HG02678 (cell line): Measurements from ENCODE around the gene CERS6.

Experiments used
- ATAC-seq: cut with Tn5 transposase; IDR thresholded peaks from one replicate; pipeline ENCODE4 v1.9.1; 2021; ENCODE audit warnings: mild to moderate bottlenecking, moderate library complexity; ENCODE audit not compliant: unreplicated experiment

CERS6 gene

DNA sequence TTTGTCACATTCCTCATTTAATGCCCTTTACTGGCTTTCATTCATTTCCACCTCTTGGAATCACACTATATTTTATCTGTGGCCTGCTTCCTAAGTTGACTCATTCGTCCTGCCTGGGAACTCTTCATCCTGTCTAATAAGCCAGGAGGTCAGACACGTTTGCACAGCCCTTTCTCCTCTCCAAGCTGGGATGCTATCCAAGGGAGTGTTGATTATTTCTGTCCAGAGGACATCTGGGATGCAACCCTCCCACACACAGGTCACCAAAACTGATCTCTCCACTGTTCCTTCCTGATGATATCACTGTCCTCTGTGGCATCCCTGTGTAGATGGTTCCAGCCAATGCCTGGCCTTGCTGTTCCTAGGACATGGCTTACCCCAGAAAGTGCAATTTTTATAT, 266.5 kb downstream of the CERS6 start:
- no peak for ATAC-seq

DNA sequence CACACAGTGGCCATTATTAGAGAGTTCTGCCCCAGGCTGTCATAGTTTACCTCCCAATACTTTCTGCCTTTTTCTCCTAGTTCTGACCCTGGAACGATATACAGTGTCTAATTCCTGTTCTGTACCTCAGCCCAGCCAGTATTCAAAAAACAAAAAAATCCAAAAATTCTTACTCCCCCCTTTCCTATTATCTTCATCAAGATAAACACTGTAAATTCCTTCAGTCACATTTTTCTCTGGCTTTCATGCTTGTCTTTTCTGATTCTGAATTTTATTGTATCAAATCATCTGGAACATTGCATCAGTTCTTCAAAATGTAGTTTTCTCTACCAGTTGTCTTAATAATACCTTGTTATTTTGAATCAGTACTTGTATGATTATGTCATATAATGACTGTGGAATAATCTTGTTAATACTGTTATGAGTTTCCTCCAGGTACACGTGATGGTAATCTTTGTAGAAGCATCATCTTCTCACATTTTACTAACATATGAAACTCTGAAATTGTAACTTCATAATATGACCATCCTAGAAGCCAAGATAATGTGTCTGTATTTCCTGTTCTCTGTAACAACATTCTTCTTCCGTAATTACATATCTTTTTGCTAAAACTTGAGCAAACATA, 267.3 kb downstream of the CERS6 start:
- ATAC-seq = no peak

GRCh38 chr2:168726375-168726774, 270.3 kb downstream of the CERS6 start:
- ATAC-seq = peak; percentile 52

DNA sequence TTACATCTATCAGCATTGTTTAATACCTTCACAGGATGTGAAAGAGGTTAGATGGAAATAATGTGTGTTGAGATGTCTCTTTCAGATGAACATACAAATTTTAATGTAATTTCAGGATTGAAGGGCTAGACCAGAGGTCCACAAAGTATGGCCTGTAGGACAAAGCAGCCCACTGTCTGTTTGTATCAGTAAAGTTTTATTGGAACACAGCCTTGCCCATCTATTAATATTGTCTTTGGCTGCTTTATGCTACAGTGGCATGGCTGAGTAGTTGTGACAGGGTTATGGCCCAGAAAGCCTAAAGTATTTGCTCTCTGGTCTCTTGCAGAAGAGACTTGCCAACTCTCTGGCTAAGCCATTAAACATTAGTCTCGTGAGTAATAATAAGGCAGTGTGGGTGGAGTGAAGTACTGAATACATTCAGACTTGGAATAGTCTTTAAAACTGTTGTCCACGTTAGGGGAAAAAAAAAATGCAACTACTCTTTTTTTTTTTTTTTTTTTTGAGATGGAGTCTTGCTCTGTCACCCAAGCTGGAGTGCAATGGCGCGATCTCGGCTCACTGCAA, 271.9 kb downstream of the CERS6 start:
- no peak for ATAC-seq

GRCh38 chr2:168729455-168729854, 273.4 kb downstream of the CERS6 start:
- ATAC-seq = no peak

DNA sequence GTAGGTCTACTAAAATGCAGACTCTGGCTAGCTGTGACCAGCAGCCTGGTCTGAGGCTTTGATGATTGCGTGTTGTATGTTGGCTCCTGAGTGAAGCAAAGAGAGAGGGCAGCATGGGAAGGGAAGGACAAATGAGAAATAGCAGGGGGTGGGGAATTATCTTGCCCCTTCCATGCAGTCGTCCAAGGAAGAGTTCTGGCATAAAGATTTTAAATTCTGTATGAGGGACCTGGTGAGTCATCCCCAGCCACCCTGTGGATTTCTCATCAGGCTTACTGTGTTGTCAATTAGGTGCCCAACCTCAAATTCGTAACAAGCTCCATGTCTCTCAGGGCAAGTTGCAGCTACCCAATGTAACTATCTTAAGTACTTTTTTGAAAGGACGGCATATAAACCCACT, 274.3 kb downstream of the CERS6 start:
- no peak for ATAC-seq

DNA sequence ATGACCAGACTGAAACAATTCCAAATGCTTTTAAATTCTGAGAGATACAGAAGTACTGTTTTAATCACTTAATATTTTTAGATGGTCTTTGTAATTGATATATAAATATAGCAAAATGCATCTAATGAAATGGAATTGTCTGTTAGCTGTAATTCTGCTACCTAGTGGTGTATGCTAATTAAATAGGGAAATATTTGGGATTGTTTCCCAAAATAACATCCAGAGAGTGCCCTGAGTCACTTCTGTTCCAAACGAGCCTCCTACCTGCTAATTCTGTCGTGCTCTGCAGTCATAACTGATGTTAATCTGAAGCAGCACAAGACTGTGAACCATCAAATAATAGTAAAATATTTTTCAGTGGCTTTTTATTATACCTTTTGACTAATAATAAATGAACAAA, 274.9 kb downstream of the CERS6 start:
- ATAC-seq = no peak

- no peak for ATAC-seq
These were observed 275.5 kb downstream of the CERS6 start for GRCh38 chr2:168731616-168732015.

- no peak for ATAC-seq
These were observed 276.0 kb downstream of the CERS6 start for GRCh38 chr2:168732100-168732499.

- no peak for ATAC-seq
These were observed 276.4 kb downstream of the CERS6 start for GRCh38 chr2:168732506-168732905.

- ATAC-seq = no peak
These were observed 278.2 kb downstream of the CERS6 start for GRCh38 chr2:168734199-168734760.

DNA sequence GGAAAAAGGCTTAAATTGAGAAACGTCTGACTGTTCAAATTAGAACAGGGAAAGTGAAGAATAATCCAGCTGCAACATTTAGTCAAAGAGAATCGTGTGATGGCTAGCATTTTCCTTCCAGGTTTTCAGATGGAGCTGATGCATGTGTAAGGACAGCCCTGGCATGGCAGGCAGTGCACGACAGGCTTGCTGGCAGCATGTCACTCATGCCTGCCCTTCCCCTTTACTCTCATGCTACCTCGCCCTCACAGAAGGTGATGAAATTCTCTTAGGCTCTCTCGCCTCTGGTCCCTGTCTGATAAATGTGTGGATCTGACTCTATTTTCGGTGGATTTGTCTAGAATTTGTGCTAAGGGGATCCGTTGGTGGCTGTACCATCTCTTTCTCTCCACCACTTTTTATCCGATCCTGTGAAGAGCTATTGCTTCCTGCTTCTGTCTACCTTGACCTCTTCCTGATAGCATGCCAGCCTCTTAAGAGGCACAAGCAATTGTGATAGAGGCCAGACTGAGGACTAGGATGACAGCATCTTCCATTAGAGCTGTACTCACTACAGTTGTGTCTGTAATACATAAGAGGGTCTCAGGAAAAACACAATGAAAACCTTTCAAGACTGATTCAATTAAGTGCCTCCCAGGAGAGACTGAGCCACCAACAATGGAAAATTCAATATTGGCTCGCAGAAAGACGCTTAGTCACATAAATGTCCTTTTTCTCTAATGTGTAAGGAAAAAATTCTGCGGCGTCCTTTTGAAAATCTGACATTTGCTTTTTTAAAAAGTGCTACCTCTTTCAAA, 280.8 kb downstream of the CERS6 start:
- no peak for ATAC-seq

DNA sequence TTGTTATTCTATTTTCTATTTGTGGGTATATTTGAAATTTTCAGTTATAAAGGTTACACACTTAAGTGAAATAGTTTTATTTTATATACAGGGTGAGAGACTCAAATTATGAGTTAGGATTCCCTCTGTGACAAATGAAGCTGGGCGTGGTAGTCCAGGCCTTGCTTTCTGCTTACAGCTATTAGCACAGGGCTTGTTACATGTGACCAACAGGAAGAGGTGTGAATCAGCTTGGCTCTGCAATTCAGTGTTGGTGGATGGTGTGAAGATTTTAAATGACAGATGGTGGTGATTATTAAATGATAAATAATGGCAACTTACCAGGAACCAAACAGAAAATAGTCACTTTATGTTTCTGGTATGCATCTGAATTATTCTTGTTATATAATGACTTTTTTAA, 282.0 kb downstream of the CERS6 start:
- no peak for ATAC-seq

GRCh38 chr2:168740360-168740759, 284.3 kb downstream of the CERS6 start:
- no peak for ATAC-seq

DNA sequence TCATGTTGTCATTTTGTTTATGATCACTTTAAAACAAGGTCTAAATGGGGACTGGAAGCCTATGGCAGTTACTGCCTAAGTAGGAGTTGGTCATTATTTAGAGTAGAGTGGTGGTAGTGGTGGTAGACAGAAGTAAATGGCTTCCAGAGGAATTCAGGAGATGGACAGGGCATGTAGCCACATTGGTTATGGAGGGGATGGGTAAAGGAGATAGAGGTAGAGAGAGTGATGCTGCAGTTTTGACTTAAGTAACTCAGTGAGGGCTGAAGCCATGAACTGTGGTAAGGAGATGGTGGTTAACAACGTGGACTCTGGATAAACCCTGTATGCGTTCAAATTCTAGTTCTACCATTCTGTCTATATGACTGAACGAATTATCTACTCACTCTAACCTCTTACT, 284.7 kb downstream of the CERS6 start:
- no peak for ATAC-seq

DNA sequence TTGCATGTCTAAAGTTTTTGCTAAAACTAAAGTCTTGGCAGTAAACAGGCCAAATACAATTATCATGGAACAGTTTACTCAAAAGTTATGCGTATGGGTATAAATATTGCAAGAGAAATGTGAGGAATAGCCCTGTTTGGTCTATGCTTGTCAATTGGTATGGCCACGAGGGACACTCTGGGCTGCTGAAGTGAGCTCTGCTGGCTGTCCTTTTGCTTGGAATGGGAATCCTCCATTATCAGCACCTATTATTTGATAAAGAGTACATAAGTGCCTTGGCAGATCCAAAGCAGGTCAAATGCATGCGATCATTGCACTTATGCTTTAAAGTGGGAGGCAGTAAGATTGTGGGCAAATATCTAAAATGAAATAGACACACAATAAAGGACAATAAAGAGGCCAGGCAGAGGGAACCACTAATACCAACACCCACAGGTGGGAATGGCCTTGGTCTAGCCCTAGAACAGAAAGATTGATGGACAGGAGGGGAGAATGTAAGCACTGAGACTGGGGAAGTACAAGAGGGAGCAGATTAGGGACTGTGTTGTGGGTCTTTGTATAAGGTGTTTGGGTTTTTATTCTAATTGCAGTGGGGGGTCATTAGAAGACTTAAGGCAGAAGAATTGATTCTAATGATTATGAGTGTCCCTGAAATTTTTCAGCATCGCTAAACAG, 286.3 kb downstream of the CERS6 start:
- no peak for ATAC-seq

GRCh38 chr2:168744844-168745243, 288.8 kb downstream of the CERS6 start:
- ATAC-seq = no peak

DNA sequence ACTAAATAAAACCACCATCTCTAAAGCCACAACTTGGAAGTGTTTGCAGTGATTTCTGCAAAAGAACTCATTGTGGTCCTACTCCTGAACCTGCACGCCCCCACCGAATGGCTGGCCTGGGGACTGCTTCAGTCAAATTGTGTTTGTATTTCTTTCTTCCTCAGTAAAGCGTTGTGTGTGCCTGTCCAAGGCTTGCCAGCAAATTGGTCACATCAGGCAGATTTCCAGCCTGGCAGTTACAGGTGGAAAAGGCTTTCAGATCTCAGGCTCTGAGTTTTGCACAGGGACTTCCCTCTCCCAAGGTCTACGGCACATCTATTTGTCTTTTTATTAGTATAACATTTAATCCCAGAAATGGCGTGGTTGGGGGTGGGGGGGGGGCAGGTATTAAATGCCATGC, 292.4 kb downstream of the CERS6 start:
- no peak for ATAC-seq

GRCh38 chr2:168749297-168749696, 293.2 kb downstream of the CERS6 start:
- ATAC-seq = no peak

DNA sequence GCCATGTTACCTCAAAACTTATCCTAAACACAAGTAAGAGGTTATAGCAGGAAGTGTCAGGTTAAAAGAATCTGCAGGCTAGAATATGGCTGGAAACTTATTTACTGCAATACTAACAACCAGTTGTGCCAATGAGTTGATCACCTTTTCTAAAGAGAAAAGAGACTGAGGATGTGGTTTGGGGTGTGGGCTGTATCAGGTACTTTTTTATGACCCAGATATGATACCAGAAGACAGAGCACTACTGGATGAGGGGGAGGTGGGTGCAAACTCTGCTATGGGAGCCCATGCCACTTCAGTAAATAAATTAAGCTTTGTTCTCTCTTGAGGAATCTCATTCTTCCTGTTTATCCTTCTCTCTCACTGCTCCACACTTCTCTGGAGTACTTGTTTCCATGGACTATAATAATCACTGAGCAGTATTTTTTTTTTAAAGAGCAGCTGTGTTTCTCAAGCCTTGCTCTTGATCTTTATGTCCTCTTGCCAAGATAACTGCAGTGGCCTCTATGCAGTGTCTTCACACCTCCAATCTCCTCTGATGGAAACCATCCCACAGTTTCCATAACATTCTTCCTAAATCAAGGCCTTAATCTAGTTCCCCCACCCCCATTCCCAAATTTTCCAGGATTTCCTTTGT, 295.1 kb downstream of the CERS6 start:
- ATAC-seq = peak; percentile 90

DNA sequence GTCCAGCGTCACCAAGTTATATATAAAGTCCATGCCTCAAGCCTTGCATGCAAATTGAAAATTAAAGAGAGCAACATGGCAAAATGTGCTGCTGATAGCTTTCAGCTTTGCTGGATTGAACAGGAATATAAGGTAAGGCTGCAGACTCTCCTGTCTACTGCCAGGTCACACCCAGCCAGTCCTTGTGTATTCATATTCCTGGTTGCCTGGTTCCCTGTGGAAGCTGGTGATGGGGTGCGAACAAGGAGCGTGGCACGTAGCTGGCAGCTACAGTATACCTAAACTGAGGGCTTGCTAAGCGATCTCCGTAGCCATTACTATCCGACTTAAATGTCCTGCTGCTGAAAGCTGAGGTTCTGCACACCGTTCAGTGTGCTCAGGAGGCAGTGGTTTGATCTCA, 296.3 kb downstream of the CERS6 start:
- ATAC-seq = no peak
